ENCODE measurements around the gene MYLK. TPM values are rescaled to one million over a fixed set of nuclear protein-coding genes. Genes with fewer than 3 reads are reported as not detected.

Gene MYLK
- total and polyA plus RNA-seq, 2 of the 4 experiments (the other 2 are of a cell fraction) = 299 to 484 TPM

- Histone ChIP-seq H3K4me3 (ENCODE audit: insufficient read depth, low read depth, low read length) (no peak overlapping the region), H4K8ac (ENCODE audit: low read depth in 2 of 2, low read length in 2 of 2) (peak overlapping the region; percentile 46 to 80), H4K91ac (ENCODE audit: insufficient read depth, low read depth, low read length) (peak overlapping the region; percentile 86), H3K4me1 (ENCODE audit: control insufficient read depth, insufficient read depth, low read length) (peaks cover 35% of the 10 kb centered on the region), H3K36me3 (ENCODE audit: control insufficient read depth, insufficient read depth, low read length) (peaks cover 61% of the 10 kb centered on the region), H3K27me3 (ENCODE audit: control insufficient read depth, insufficient read depth, low read length) (no peaks in the 10 kb centered on the region), H3K9me1 (ENCODE audit: insufficient read depth, low read length) (peaks cover 33% of the 10 kb centered on the region), H2AFZ (replicated peaks; ENCODE audit: low read length, poor library complexity) (no peak overlapping the region), H3K23ac (ENCODE audit: low read depth, low read length) (peak overlapping the region; percentile 91), H3K4ac (ENCODE audit: low read depth, low read length) (peak overlapping the region; percentile 94), H2BK20ac (ENCODE audit: low read depth, low read length) (peak overlapping the region; percentile 90), H3K14ac (replicated peaks; ENCODE audit: low read depth, low read length) (peak overlapping the region; percentile 81), H2BK120ac (ENCODE audit: low read depth, low read length) (peak overlapping the region; percentile 94), H3K56ac (ENCODE audit: extremely low read depth, insufficient read depth, low read length) (0 out of 2 replicates have a peak overlapping the region, but pooled peaks have one; percentile 4), H2BK15ac (ENCODE audit: low read depth, low read length) (peak overlapping the region; percentile 25; the same call in 2 of the 3 replicates), H3K27ac (ENCODE audit: insufficient read depth, low read length) (peak overlapping the region; percentile 63), H3K9ac (ENCODE audit: low read depth, low read length) (no peak overlapping the region; the same call in 1 of the 2 replicates), H2AK5ac (ENCODE audit: low read depth, low read length) (peak overlapping the region; percentile 94; the same call in 1 of the 2 replicates), H2AK9ac (replicated peaks; ENCODE audit: low read depth, low read length, poor library complexity) (no peak overlapping the region), H3K9me3 (ENCODE audit: control insufficient read depth, insufficient read depth, low read length) (peaks cover 8% of the 10 kb centered on the region), H4K20me1 (ENCODE audit: insufficient read depth, low read length) (no peaks in the 10 kb centered on the region), H4K5ac (ENCODE audit: low read depth, low read length) (peak overlapping the region; percentile 82), H3K4me2 (ENCODE audit: low read depth, low read length) (no peak overlapping the region), H3K79me1 (ENCODE audit: low read depth in 1 of 2, low read length in 2 of 2) (peaks cover 52 to 77% of the 10 kb centered on the region in 2 experiments), H2BK5ac (ENCODE audit: low read depth, low read length, poor library complexity, severe bottlenecking) (peak overlapping the region; percentile 86), H3K18ac (ENCODE audit: low read depth, low read length) (peak overlapping the region; percentile 67)
- intact Hi-C loops (cut with micrococcal nuclease) = no loop called here
- no peak for TF ChIP-seq CHD1 (IDR thresholded peaks at IDR 0.05; ENCODE audit: low read depth, low read length)
- TF ChIP-seq RAD21 (IDR thresholded peaks at IDR 0.05; ENCODE audit: low read length) = no peak
- TF ChIP-seq MXI1 (IDR thresholded peaks at IDR 0.05; ENCODE audit: borderline replicate concordance, low read depth, low read length) = no peak
- no peak for TF ChIP-seq ELK1 (IDR thresholded peaks at IDR 0.05; ENCODE audit: borderline replicate concordance, low read depth, low read length)
- TF ChIP-seq USF2 (IDR thresholded peaks at IDR 0.05; ENCODE audit: low read depth, low read length) = no peak
- TF ChIP-seq RCOR1 (IDR thresholded peaks at IDR 0.05; ENCODE audit: insufficient replicate concordance, low read length) = no peak
- no peak for TF ChIP-seq MAZ (IDR thresholded peaks at IDR 0.05; ENCODE audit: borderline replicate concordance, low read depth, low read length)
- no peak for TF ChIP-seq CTCF (conservative IDR thresholded peaks at IDR 0.05; ENCODE audit: low read depth, low read length)
- no peak for TF ChIP-seq CEBPB (IDR thresholded peaks at IDR 0.05; ENCODE audit: low read depth, low read length)
- no peak for TF ChIP-seq POLR2A (IDR thresholded peaks at IDR 0.05; ENCODE audit: low read depth, low read length)
- no peak for TF ChIP-seq MAFK (IDR thresholded peaks at IDR 0.05; ENCODE audit: low read depth, low read length)
- no peak for TF ChIP-seq FOS (IDR thresholded peaks at IDR 0.05; ENCODE audit: low read depth, low read length)
- TF ChIP-seq NFE2L2 (IDR thresholded peaks at IDR 0.05; ENCODE audit: low read depth, low read length) = no peak
- no peak for TF ChIP-seq SMC3 (IDR thresholded peaks at IDR 0.05; ENCODE audit: low read depth, low read length)
- no peak for TF ChIP-seq BHLHE40 (IDR thresholded peaks at IDR 0.05; ENCODE audit: low read depth, low read length)
- TF ChIP-seq RFX5 (IDR thresholded peaks at IDR 0.05; ENCODE audit: low read depth, low read length) = no peak
- BruUV-seq (replicated peaks) = no TSS peak
- WGBS, 2 experiments (ENCODE audit: extremely low coverage in 2 of 2, insufficient read length in 1 of 2) = no CpG with 5 or more reads among the region's 1 CpG
- no peak for ATAC-seq (ENCODE audit: low read depth)
- ChIA-PET CTCF (interaction anchor here (0.6 kb wide), 1 partner anchor 38 kb away, joined by 3 read pairs; no protein-coding TSS in a partner anchor), POLR2A (ENCODE audit: unreplicated experiment) (no interaction called here)
- in situ Hi-C loops (cut with MboI; ENCODE audit: low sequenced_read_pairs) = no loop called here
- dilution Hi-C loops (cut with HindIII; ENCODE audit: low sequenced_read_pairs, unreplicated experiment) = no loop called here
- DNase-seq = no peak
Measured at GRCh38 chr3:123819949-123820348, 64.2 kb downstream of the MYLK start.

All from IMR-90 (cell line).